Measurements from ENCODE around the gene FGF3. TPM values are rescaled to one million over a fixed set of nuclear protein-coding genes. Genes with fewer than 3 reads are reported as not detected.

FGF3 gene
- total and polyA plus RNA-seq, 8 donors = not detected

DNA sequence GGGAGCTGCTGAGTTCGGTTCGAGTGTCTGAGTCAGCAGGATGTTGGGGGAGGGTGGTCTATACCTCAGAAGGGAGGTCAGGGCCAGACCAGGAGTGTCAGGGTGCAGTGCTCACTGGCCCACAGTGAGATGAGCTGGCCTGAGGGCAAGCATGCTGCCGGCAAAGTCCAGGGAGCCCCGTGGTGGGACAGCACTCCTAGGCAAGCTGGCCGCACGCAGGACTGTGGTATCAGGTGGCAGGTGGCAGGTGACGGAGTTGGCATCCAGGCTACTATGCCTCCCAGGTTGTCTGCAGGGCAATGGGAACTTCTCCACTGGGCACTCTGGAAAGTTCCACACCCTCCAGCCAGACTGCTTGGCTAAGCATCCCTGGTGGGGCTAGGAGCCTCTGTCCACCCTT lies 4.8 kb downstream of the FGF3 start:
- H3K27me3 ChIP-seq = peaks cover 15 to 96% (median 59%) of the 10 kb centered on the region in 3 donors
- 74 to 90% (median 83%) methylated on average over 4 to 7 of the region's 7 CpGs for WGBS, 5 donors

DNA sequence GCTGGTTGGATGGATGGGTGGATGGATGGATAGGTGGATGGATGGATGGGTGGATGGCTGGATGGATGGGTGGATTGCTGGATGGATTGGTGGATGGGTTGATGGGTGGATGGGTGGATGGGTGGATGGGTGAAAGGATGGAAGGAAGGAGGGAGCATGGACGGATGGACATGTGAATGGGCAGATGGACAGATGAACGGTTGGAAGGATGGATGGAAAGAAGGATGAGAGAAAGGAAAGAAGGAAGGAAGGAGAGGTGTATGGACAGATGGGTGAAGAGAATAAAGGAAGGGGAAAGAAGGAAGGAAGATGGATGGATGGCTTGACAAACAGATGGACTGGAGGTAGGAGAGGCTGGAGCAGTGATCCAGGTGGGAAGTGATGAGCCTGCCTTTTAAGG lies 5.4 kb downstream of the FGF3 start:
- DNase-seq = no peak
- Histone ChIP-seq H3K4me1 (peaks cover 0 to 20% (median 7%) of the 10 kb centered on the region in 4 donors), H3K36me3 (no peaks in the 10 kb centered on the region), H3K9me3 (no peaks in the 10 kb centered on the region), H3K27me3 (peaks cover 15 to 96% (median 53%) of the 10 kb centered on the region in 3 donors), H3K27ac (no peak overlapping the region), H3K4me3 (no peak overlapping the region)
- WGBS, 5 donors = 81 to 91% (median 85%) methylated on average over 2 of the region's 2 CpGs
- intact Hi-C loops (cut with DNase I; ENCODE audit: low total_unique reads) = no loop called here
- TF ChIP-seq EP300 (IDR thresholded peaks at IDR 0.05) (no peak), POLR2A (IDR thresholded peaks at IDR 0.05) (no peak), POLR2AphosphoS5 (IDR thresholded peaks at IDR 0.05) (no peak)
- TF ChIP-seq, protein P1, sequence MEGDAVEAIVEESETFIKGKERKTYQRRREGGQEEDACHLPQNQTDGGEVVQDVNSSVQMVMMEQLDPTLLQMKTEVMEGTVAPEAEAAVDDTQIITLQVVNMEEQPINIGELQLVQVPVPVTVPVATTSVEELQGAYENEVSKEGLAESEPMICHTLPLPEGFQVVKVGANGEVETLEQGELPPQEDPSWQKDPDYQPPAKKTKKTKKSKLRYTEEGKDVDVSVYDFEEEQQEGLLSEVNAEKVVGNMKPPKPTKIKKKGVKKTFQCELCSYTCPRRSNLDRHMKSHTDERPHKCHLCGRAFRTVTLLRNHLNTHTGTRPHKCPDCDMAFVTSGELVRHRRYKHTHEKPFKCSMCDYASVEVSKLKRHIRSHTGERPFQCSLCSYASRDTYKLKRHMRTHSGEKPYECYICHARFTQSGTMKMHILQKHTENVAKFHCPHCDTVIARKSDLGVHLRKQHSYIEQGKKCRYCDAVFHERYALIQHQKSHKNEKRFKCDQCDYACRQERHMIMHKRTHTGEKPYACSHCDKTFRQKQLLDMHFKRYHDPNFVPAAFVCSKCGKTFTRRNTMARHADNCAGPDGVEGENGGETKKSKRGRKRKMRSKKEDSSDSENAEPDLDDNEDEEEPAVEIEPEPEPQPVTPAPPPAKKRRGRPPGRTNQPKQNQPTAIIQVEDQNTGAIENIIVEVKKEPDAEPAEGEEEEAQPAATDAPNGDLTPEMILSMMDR (IDR thresholded peaks at IDR 0.05) = no peak

More for the DNA sequence above, 4.8 kb downstream of the FGF3 start:
- no peak for DNase-seq
- Histone ChIP-seq H3K4me3 (no peak overlapping the region), H3K27ac (no peak overlapping the region), H3K9me3 (no peaks in the 10 kb centered on the region), H3K4me1 (peaks cover 0 to 25% (median 7%) of the 10 kb centered on the region in 4 donors), H3K36me3 (no peaks in the 10 kb centered on the region)
- intact Hi-C loops (cut with DNase I; ENCODE audit: low total_unique reads) = no loop called here
- TF ChIP-seq EP300 (IDR thresholded peaks at IDR 0.05) (no peak), POLR2AphosphoS5 (IDR thresholded peaks at IDR 0.05) (no peak)

DNA sequence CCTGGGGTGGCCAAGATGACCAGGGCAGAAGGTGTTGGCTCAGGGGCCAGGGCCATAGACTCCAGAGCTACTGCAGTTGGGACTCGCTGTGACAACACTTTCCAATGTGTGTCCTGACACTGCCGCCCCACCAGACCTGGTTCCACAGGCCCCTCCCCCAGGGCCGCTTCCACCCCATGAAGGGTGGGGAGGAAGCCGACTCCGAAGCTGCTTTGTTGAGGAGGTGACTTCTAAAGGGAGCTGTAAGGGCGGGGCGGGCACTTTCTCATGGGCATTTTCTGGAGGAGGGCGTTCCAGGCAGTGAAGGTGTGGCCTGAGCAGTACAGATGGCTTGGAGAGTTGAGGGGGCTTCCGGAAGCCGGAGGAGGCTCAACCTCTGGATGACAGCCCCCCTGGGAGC lies 6.3 kb downstream of the FGF3 start:
- Histone ChIP-seq H3K27ac (no peak overlapping the region), H3K27me3 (peaks cover 8 to 96% (median 50%) of the 10 kb centered on the region in 3 donors), H3K4me1 (peaks cover 0 to 11% (median 5%) of the 10 kb centered on the region in 4 donors), H3K9me3 (no peaks in the 10 kb centered on the region), H3K4me3 (no peak overlapping the region), H3K36me3 (no peaks in the 10 kb centered on the region)
- intact Hi-C loops (cut with DNase I; ENCODE audit: low total_unique reads) = no loop called here
- TF ChIP-seq POLR2A (IDR thresholded peaks at IDR 0.05) (no peak), POLR2AphosphoS5 (IDR thresholded peaks at IDR 0.05) (no peak), EP300 (IDR thresholded peaks at IDR 0.05) (no peak)
- WGBS, 5 donors = 60 to 74% (median 66%) methylated on average over 8 to 10 of the region's 10 CpGs
- no peak for DNase-seq

DNA sequence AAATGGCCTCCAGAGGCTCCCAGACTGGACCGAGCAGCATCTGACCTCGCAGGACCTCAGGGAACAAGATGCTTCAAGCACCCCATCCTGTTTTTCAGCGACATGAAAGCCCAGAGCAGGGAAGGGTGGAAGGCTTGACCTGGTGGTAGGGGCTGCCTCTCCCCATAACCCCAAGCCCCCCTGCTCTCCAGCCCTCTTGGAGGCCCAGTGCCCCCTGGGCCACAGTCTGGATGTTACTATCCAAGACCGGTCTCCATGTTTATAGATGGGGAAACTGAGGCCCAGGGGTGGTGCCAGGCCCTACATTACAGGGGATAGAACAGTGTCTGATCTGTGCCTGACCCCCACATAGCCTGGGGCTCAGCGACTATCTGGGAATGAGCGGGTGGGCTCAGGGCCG lies 7.0 kb downstream of the FGF3 start:
- Histone ChIP-seq H3K27ac (no peak overlapping the region), H3K27me3 (peaks cover under 1 to 96% (median 43%) of the 10 kb centered on the region in 3 donors), H3K4me1 (peaks cover 0 to 4% (median 2%) of the 10 kb centered on the region in 4 donors), H3K4me3 (no peak overlapping the region), H3K36me3 (no peaks in the 10 kb centered on the region), H3K9me3 (no peaks in the 10 kb centered on the region)
- intact Hi-C loops (cut with DNase I; ENCODE audit: low total_unique reads) = no loop called here
- no peak for DNase-seq
- WGBS, 5 donors = 87 to 92% (median 90%) methylated on average over 6 to 7 of the region's 7 CpGs
- TF ChIP-seq, protein P1 (IDR thresholded peaks at IDR 0.05) = no peak
- TF ChIP-seq EP300 (IDR thresholded peaks at IDR 0.05) = no peak
- no peak for TF ChIP-seq POLR2A (IDR thresholded peaks at IDR 0.05)
- no peak for TF ChIP-seq POLR2AphosphoS5 (IDR thresholded peaks at IDR 0.05)

DNA sequence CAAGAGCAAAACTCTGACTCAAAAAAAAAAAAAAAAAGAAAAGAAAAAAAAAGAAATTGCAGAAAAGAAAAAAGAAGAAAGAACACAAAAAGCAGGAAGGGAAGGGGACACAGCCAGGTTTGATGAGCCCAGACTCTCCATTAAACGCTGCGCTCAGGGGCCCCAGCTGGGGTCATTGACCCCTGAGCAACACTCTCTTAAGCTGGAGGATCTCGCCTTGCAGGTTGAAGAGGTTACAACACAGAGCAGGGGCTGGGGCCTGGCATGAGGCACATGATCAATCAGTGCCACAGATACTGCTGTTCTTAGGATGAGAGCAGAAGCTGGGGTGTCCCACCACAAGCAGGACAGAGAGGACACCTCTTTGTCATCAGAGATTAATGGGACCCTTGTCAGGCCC lies 7.8 kb downstream of the FGF3 start:
- intact Hi-C loops (cut with DNase I; ENCODE audit: low total_unique reads) = no loop called here
- H3K27ac ChIP-seq = no peak overlapping the region
- no peaks in the 10 kb centered on the region for H3K9me3 ChIP-seq
- DNase-seq = no peak
- H3K27me3 ChIP-seq = peaks cover 0 to 91% (median 35%) of the 10 kb centered on the region in 3 donors
- H3K4me3 ChIP-seq = no peak overlapping the region
- no peaks in the 10 kb centered on the region for H3K36me3 ChIP-seq
- no peaks in the 10 kb centered on the region for H3K4me1 ChIP-seq
- WGBS, 5 donors = 33 to 54% (median 44%) methylated on average over 3 of the region's 3 CpGs
- TF ChIP-seq POLR2AphosphoS5 (IDR thresholded peaks at IDR 0.05) (no peak), EP300 (IDR thresholded peaks at IDR 0.05) (no peak), POLR2A (IDR thresholded peaks at IDR 0.05) (no peak)
- TF ChIP-seq, protein P1 (IDR thresholded peaks at IDR 0.05) = no peak

Measured in stomach (tissue), 9 donors.